H9 (cell line): ENCODE measurements around the gene SOCS1. TPM values are rescaled to one million over a fixed set of nuclear protein-coding genes. Genes with fewer than 3 reads are reported as not detected.

Experiments used
- DNase-seq: peaks from one replicate; pipeline ENCODE4 v3.0.0-alpha.2; 2017
- H2AFZ ChIP-seq: one replicate; pipeline ENCODE4 v1.6.1; 2013; ENCODE audit warnings: mild to moderate bottlenecking, low read length, control low read depth, moderate library complexity
- H2AK5ac ChIP-seq: 2 replicates; pipeline ENCODE4 v1.6.1; 2013; ENCODE audit warnings: low read length, control low read depth, mixed read lengths; ENCODE audit not compliant: insufficient read length
- H2BK120ac ChIP-seq: one replicate; pipeline ENCODE4 v1.6.1; 2013; ENCODE audit warnings: low read depth, mild to moderate bottlenecking, low read length, control low read depth, inconsistent platforms; ENCODE audit not compliant: poor library complexity, severe bottlenecking
- H2BK12ac ChIP-seq: 2 replicates; pipeline ENCODE4 v1.6.1; 2013; ENCODE audit warnings: low read length, control low read depth, mixed read lengths, low read depth; ENCODE audit not compliant: insufficient read length
- H2BK15ac ChIP-seq: 2 replicates; pipeline ENCODE4 v1.6.1; 2013; ENCODE audit warnings: low read depth, low read length, control low read depth
- H2BK20ac ChIP-seq: one replicate; pipeline ENCODE4 v1.6.1; 2013; ENCODE audit warnings: low read depth, mild to moderate bottlenecking, low read length, control low read depth, inconsistent platforms; ENCODE audit not compliant: poor library complexity, severe bottlenecking
- H2BK5ac ChIP-seq: 2 replicates; pipeline ENCODE4 v1.6.1; 2013; ENCODE audit warnings: low read length, control low read depth, mixed read lengths; ENCODE audit not compliant: insufficient read length
- H3K14ac ChIP-seq: 2 replicates; pipeline ENCODE4 v1.6.1; 2013; ENCODE audit warnings: low read length, control low read depth; ENCODE audit not compliant: insufficient read depth
- H3K18ac ChIP-seq: 2 replicates; pipeline ENCODE4 v1.6.1; 2013; ENCODE audit warnings: low read depth, mild to moderate bottlenecking, mixed read lengths, low read length, control low read depth; ENCODE audit not compliant: insufficient read length
- H3K23ac ChIP-seq: 2 replicates; pipeline ENCODE4 v1.6.1; 2013; ENCODE audit warnings: low read length, control low read depth, mixed read lengths, low read depth; ENCODE audit not compliant: insufficient read length
- H3K23me2 ChIP-seq: 2 replicates; pipeline ENCODE4 v1.6.1; 2013; ENCODE audit warnings: low read depth, mild to moderate bottlenecking, mixed read lengths, low read length, control low read depth; ENCODE audit not compliant: insufficient read length, poor library complexity, severe bottlenecking
- H3K27ac ChIP-seq: 2 replicates; pipeline ENCODE4 v1.5.1; 2013; ENCODE audit warnings: low read length, control low read depth, mixed read lengths, low read depth; ENCODE audit not compliant: insufficient read length
- H3K27me3 ChIP-seq: 2 replicates; pipeline ENCODE4 v1.6.1; 2013; ENCODE audit warnings: low read length, control low read depth, inconsistent platforms; ENCODE audit not compliant: insufficient read depth
- H3K4ac ChIP-seq: 2 replicates; pipeline ENCODE4 v1.6.1; 2013; ENCODE audit warnings: low read depth, mild to moderate bottlenecking, control low read depth, inconsistent platforms, low read length, moderate library complexity
- H3K4me1 ChIP-seq: 2 replicates; pipeline ENCODE4 v1.6.1; 2013; ENCODE audit warnings: low read length, control low read depth, inconsistent platforms; ENCODE audit not compliant: insufficient read depth
- H3K4me2 ChIP-seq: 2 replicates; pipeline ENCODE4 v1.6.1; 2013; ENCODE audit warnings: low read length, control low read depth, mixed read lengths; ENCODE audit not compliant: insufficient read length, insufficient read depth
- H3K56ac ChIP-seq: 2 replicates; pipeline ENCODE4 v1.6.1; 2013; ENCODE audit warnings: low read depth, mild to moderate bottlenecking, mixed read lengths, low read length, control low read depth; ENCODE audit not compliant: insufficient read length
- H3K79me1 ChIP-seq: 2 replicates; pipeline ENCODE4 v1.6.1; 2013; ENCODE audit warnings: low read depth, mild to moderate bottlenecking, moderate library complexity, low read length, control low read depth, inconsistent platforms; ENCODE audit not compliant: insufficient read depth, poor library complexity, severe bottlenecking
- H3K79me2 ChIP-seq: 2 replicates; pipeline ENCODE4 v1.6.1; 2013; ENCODE audit warnings: low read length, control low read depth, inconsistent platforms; ENCODE audit not compliant: insufficient read depth
- H3K9ac ChIP-seq: 2 replicates; pipeline ENCODE4 v1.6.1; 2013; ENCODE audit warnings: low read length, control low read depth, mixed read lengths; ENCODE audit not compliant: insufficient read length; ENCODE audit errors: extremely low read depth
- H3K9me3 ChIP-seq: one replicate; pipeline ENCODE4 v1.6.1; 2013; ENCODE audit warnings: low read depth, low read length, inconsistent platforms; ENCODE audit not compliant: control insufficient read depth
- H3T11ph ChIP-seq: one replicate; pipeline ENCODE4 v1.6.1; 2013; ENCODE audit warnings: mild to moderate bottlenecking, low read length, control low read depth, inconsistent platforms
- H4K20me1 ChIP-seq: one replicate; pipeline ENCODE4 v1.6.1; 2013; ENCODE audit not compliant: control insufficient read depth, insufficient read length, insufficient read depth
- H4K5ac ChIP-seq: 2 replicates; pipeline ENCODE4 v1.6.1; 2013; ENCODE audit warnings: low read depth, mild to moderate bottlenecking, mixed read lengths, low read length, control low read depth; ENCODE audit not compliant: insufficient read length
- H4K8ac ChIP-seq: replicated peaks from 2 replicates; pipeline ENCODE4 v1.6.1; 2013; ENCODE audit warnings: low read length, control low read depth, mixed read lengths, low read depth; ENCODE audit not compliant: insufficient read length
- H4K91ac ChIP-seq: 2 replicates; pipeline ENCODE4 v1.6.1; 2013; ENCODE audit warnings: low read depth, mild to moderate bottlenecking, moderate library complexity, mixed read lengths, low read length, control low read depth; ENCODE audit not compliant: insufficient read length
- H3K27ac Mint-ChIP-seq, 3 experiments: 2 replicates in 2 of 3; 3 replicates in 1 of 3; pipeline ENCODE4 v1.8.0; 2020 to 2021; ENCODE audit warnings: mixed read lengths in 3 of 3, mild to moderate bottlenecking in 1 of 3, moderate library complexity in 1 of 3
- H3K27me3 Mint-ChIP-seq: 2 replicates; pipeline ENCODE4 v1.8.0; 2021; ENCODE audit warnings: low read depth, mild to moderate bottlenecking, moderate library complexity, mixed read lengths
- H3K36me3 Mint-ChIP-seq, 3 experiments: 2 replicates in 2 of 3; 3 replicates in 1 of 3; pipeline ENCODE4 v1.8.0; 2020 to 2021; ENCODE audit warnings: low read depth in 3 of 3, mixed read lengths in 3 of 3; ENCODE audit not compliant: insufficient read depth in 1 of 3
- H3K4me1 Mint-ChIP-seq, 2 experiments: 2 replicates each; pipeline ENCODE4 v1.8.0; 2020; ENCODE audit warnings: mixed read lengths in 2 of 2
- H3K4me3 Mint-ChIP-seq, 2 experiments: 2 replicates in 1 of 2; 3 replicates in 1 of 2; pipeline ENCODE4 v1.8.0; 2020 to 2021; ENCODE audit warnings: mild to moderate bottlenecking in 2 of 2, mixed read lengths in 2 of 2, moderate library complexity in 1 of 2
- H3K9me3 Mint-ChIP-seq, 2 experiments: 2 replicates in 1 of 2; 3 replicates in 1 of 2; pipeline ENCODE4 v1.8.0; 2020; ENCODE audit warnings: mild to moderate bottlenecking in 2 of 2, mixed read lengths in 2 of 2, moderate library complexity in 1 of 2
- CTCF ChIP-seq: fragments of 200-600 bp; sonication (generic); conservative IDR thresholded peaks from 3 replicates; pipeline ENCODE4 v1.8.0; 2021; ENCODE audit warnings: antibody characterized with exemption, mild to moderate bottlenecking
- WGBS: extraction: QIAGEN DNeasy Blood & Tissue Kit; methylation state at CpG from one replicate; pipeline ENCODE4 v1.1.7; 2013; ENCODE audit warnings: missing lambda C conversion rate, low lambda C conversion rate, mixed read lengths; ENCODE audit not compliant: insufficient read length; ENCODE audit errors: extremely low coverage; 5-methylcytosine and 5-hydroxymethylcytosine counted together
- total RNA-seq: library from RNA; stranded (reverse); gene quantifications from 2 replicates; pipeline ENCODE4 v1.2.1, GENCODE V29; 2021

Gene SOCS1
- total RNA-seq, 1 experiment from 2014 or later = 11.0 TPM

GRCh38 chr16:11296706-11297491, 40.9 kb upstream of the SOCS1 start:
- Histone ChIP-seq H3K23ac (no peak overlapping the region), H4K8ac (no peak overlapping the region), H2AK5ac (no peak overlapping the region), H2BK120ac (no peak overlapping the region), H4K20me1 (no peaks in the 10 kb centered on the region), H2BK20ac (no peak overlapping the region), H3K4me1 (peaks cover 3% of the 10 kb centered on the region; the same call in 1 of the 2 replicates), H4K91ac (no peak overlapping the region), H3K9ac (no peak overlapping the region), H3K18ac (no peak overlapping the region), H3T11ph (no peak overlapping the region), H3K9me3 (no peaks in the 10 kb centered on the region), H2BK15ac (no peak overlapping the region), H3K4ac (no peak overlapping the region), H3K4me2 (no peak overlapping the region), H3K27me3 (no peaks in the 10 kb centered on the region), H3K14ac (no peak overlapping the region), H3K56ac (no peak overlapping the region), H3K79me1 (no peaks in the 10 kb centered on the region), H2BK12ac (no peak overlapping the region), H2BK5ac (no peak overlapping the region), H3K27ac (no peak overlapping the region), H2AFZ (no peak overlapping the region), H3K23me2 (no peaks in the 10 kb centered on the region), H4K5ac (no peak overlapping the region), H3K79me2 (no peaks in the 10 kb centered on the region)
- DNase-seq = no peak
- no peak for TF ChIP-seq CTCF
- Mint-ChIP-seq H3K9me3 (no peaks in the 10 kb centered on the region), H3K27ac (peak overlapping the region in 1 of 3 experiments; percentile 84; a peak in 2 of 7 replicates), H3K4me1 (peaks cover 20 to 23% of the 10 kb centered on the region in 2 experiments), H3K27me3 (no peaks in the 10 kb centered on the region), H3K4me3 (no peak overlapping the region; a peak in 1 of 5 replicates), H3K36me3 (no peaks in the 10 kb centered on the region)
- no CpG with 5 or more reads among the region's 10 CpGs for WGBS
